Calu3 (cell line): ENCODE data around the gene NT5DC2. TPM values are rescaled to one million over a fixed set of nuclear protein-coding genes. Genes with fewer than 3 reads are reported as not detected.

ENCODE experiments used
- BruUV-seq: library from RNA; stranded (reverse); fragments of 400-500 nt; replicated peaks from 2 replicates; lab custom pipeline; 2021; lab: Mats Ljungman, UMichigan
- CTCF ChIA-PET: fragments of 300-600 bp; sonication (Branson Sonifier 250); formaldehyde crosslinking; loops from one replicate; lab custom pipeline; 2022; ENCODE audit warnings: antibody characterized with exemption; lab: Charles Lee
- DNase-seq: peaks from one replicate; pipeline ENCODE4 v3.0.0; 2022
- H3K27ac Mint-ChIP-seq: one replicate; pipeline ENCODE4 v1.8.0; 2022; ENCODE audit warnings: mixed read lengths; ENCODE audit not compliant: unreplicated experiment
- H3K27me3 Mint-ChIP-seq: one replicate; pipeline ENCODE4 v1.8.0; 2022; ENCODE audit warnings: mixed read lengths; ENCODE audit not compliant: unreplicated experiment
- H3K36me3 Mint-ChIP-seq: one replicate; pipeline ENCODE4 v1.8.0; 2022; ENCODE audit warnings: mild to moderate bottlenecking, moderate library complexity, mixed read lengths; ENCODE audit not compliant: insufficient read depth, unreplicated experiment
- H3K4me1 Mint-ChIP-seq: one replicate; pipeline ENCODE4 v1.8.0; 2022; ENCODE audit warnings: mild to moderate bottlenecking, low read depth, mixed read lengths; ENCODE audit not compliant: unreplicated experiment
- H3K4me3 Mint-ChIP-seq: one replicate; pipeline ENCODE4 v1.8.0; 2022; ENCODE audit warnings: mild to moderate bottlenecking, low read depth, moderate library complexity, mixed read lengths; ENCODE audit not compliant: unreplicated experiment
- H3K9me3 Mint-ChIP-seq: one replicate; pipeline ENCODE4 v1.8.0; 2022; ENCODE audit warnings: low read depth, mixed read lengths; ENCODE audit not compliant: unreplicated experiment
- intact Hi-C: fragments of 100-400 bp; cut with micrococcal nuclease; formaldehyde crosslinking; loops from one replicate; pipeline ENCODE4 v1.10.0; 2022; ENCODE audit not compliant: unreplicated experiment
- total RNA-seq: library from RNA; stranded (reverse); gene quantifications from 2 replicates; pipeline ENCODE4 v1.2.3, GENCODE V29; 2022
- TF ChIP-seq, protein P1 (sequence below): fragments of 200-600 bp; IDR thresholded peaks from one replicate; pipeline ENCODE4 v1.8.0; 2022; ENCODE audit warnings: antibody characterized with exemption; ENCODE audit not compliant: unreplicated experiment

NT5DC2 gene
- total RNA-seq, 1 experiment from 2014 or later, result 146 TPM

DNA sequence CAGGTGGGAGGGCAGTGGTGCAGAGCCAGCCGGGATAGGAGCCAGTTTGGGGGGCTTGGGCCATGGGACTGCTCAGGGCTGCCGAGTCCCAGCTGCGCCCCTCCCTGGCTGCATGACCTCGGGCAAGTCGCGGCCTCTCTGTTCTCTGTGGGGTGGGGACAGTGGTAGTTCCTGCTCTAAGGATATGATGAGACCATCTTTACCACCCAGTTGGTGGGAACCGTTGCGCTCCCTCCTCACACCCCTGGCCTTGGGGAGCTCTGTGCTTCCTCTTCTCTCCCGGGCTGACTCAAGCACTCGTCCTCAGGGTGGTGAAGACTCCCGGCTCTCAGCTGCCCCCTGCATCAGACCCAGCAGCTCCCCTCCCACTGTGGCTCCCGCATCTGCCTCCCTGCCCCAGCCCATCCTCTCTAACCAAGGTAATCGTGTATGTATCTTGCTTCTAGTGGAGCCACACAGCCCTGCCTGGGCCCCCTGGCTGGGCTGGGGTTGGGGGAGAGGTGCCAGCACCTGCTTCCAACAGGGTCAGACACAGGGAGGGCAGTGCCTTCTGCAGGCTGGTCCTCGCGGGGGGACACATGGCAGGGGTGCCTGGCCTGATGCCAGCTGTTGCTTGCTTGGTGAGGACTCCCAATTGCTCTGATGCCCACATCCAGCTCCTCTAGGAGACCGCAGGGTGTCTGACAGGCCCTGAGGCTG lies 53.6 kb downstream of the NT5DC2 start:
- no TSS peak for BruUV-seq
- TF ChIP-seq, protein P1, sequence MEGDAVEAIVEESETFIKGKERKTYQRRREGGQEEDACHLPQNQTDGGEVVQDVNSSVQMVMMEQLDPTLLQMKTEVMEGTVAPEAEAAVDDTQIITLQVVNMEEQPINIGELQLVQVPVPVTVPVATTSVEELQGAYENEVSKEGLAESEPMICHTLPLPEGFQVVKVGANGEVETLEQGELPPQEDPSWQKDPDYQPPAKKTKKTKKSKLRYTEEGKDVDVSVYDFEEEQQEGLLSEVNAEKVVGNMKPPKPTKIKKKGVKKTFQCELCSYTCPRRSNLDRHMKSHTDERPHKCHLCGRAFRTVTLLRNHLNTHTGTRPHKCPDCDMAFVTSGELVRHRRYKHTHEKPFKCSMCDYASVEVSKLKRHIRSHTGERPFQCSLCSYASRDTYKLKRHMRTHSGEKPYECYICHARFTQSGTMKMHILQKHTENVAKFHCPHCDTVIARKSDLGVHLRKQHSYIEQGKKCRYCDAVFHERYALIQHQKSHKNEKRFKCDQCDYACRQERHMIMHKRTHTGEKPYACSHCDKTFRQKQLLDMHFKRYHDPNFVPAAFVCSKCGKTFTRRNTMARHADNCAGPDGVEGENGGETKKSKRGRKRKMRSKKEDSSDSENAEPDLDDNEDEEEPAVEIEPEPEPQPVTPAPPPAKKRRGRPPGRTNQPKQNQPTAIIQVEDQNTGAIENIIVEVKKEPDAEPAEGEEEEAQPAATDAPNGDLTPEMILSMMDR, result no peak
- peaks cover 6% of the 10 kb centered on the region for H3K36me3 Mint-ChIP-seq

GRCh38 chr3:52479037-52479876 lies 54.4 kb downstream of the NT5DC2 start:
- TF ChIP-seq, protein P1, result no peak
- peaks cover 9% of the 10 kb centered on the region for H3K36me3 Mint-ChIP-seq
- intact Hi-C loops, result no loop called here
- no peak for DNase-seq
- CTCF ChIA-PET, result no interaction called here
- H3K27me3 Mint-ChIP-seq, result no peaks in the 10 kb centered on the region
- H3K27ac Mint-ChIP-seq, result no peak overlapping the region
- H3K4me1 Mint-ChIP-seq, result no peaks in the 10 kb centered on the region
- no peaks in the 10 kb centered on the region for H3K9me3 Mint-ChIP-seq
- H3K4me3 Mint-ChIP-seq, result no peak overlapping the region
- no TSS peak for BruUV-seq

More for the DNA sequence above, 53.6 kb downstream of the NT5DC2 start:
- Mint-ChIP-seq H3K4me3 (no peak overlapping the region), H3K27ac (no peak overlapping the region), H3K4me1 (no peaks in the 10 kb centered on the region), H3K27me3 (no peaks in the 10 kb centered on the region), H3K9me3 (no peaks in the 10 kb centered on the region)
- no peak for DNase-seq
- intact Hi-C loops, result no loop called here
- CTCF ChIA-PET, result no interaction called here

- Mint-ChIP-seq H3K27ac (no peak overlapping the region), H3K9me3 (no peaks in the 10 kb centered on the region), H3K36me3 (peaks cover 22% of the 10 kb centered on the region), H3K27me3 (no peaks in the 10 kb centered on the region), H3K4me3 (no peak overlapping the region), H3K4me1 (no peaks in the 10 kb centered on the region)
- BruUV-seq, result no TSS peak
- CTCF ChIA-PET, result no interaction called here
- TF ChIP-seq, protein P1, result no peak
- DNase-seq, result no peak
- intact Hi-C loops, result no loop called here
Observed at GRCh38 chr3:52477796-52478095, 55.9 kb downstream of the NT5DC2 start.

DNA sequence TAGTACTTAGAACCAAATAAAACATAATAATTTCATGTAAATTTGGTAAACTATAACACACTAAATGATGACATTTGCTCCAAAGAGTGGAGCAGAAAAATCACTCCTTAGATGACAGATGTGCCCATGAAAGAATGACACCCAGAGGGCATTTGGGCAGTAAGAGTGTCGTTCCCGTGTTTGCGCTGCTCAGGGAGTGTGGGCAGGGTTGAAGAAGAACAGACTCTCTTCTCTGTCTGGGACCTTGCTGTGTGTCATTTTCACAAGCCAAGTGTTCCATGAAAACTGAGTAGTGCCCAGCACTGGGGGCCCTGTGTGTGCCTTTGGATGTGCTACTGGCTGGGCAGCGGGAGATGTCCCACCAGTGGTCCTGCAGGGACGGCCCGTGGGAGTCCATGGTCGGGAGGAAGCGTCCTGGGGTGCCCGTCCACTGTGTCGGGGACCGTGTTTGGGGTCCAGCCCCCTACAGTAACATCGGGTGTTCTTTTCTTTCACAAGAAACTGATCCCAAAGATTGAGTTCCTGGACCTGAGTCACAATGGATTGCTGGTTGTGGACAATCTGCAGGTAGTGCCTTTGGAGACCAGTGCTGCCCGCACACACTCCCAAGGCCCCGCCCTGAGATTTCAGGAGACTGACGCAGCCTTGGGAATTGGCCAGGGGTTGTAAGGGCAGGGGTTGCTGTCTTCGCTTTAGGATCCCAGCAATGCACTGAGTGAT lies 56.4 kb downstream of the NT5DC2 start:
- H3K27me3 Mint-ChIP-seq, result no peaks in the 10 kb centered on the region
- TF ChIP-seq, protein P1, result no peak
- intact Hi-C loops, result no loop called here
- peaks cover 25% of the 10 kb centered on the region for H3K36me3 Mint-ChIP-seq
- H3K4me3 Mint-ChIP-seq, result no peak overlapping the region
- no peak for DNase-seq
- H3K4me1 Mint-ChIP-seq, result no peaks in the 10 kb centered on the region
- H3K27ac Mint-ChIP-seq, result no peak overlapping the region
- CTCF ChIA-PET, result interaction anchor here (0.6 kb wide), 1 partner anchor 51 kb away, joined by 4 read pairs; no protein-coding TSS in a partner anchor
- H3K9me3 Mint-ChIP-seq, result no peaks in the 10 kb centered on the region
- no TSS peak for BruUV-seq

Other genes starting within 250 kb of the NT5DC2 start
- 9.4 and 10.7 TPM in 2 replicates for gene GLYCTK, start 246.0 kb downstream of the NT5DC2 start, total RNA-seq
- 10.2 and 13.1 TPM in 2 replicates for gene DNAH1, start 217.5 kb downstream of the NT5DC2 start, total RNA-seq
- 55.7 and 65.7 TPM in 2 replicates for gene BAP1, start 123.8 kb downstream of the NT5DC2 start, total RNA-seq
- gene PHF7, start 123.2 kb downstream of the NT5DC2 start, total RNA-seq, result 3.9 and 5.4 TPM in 2 replicates
- 0.12 and 0.33 TPM in 2 replicates for gene SEMA3G, start 88.8 kb downstream of the NT5DC2 start, total RNA-seq
- gene TNNC1, start 79.8 kb downstream of the NT5DC2 start, total RNA-seq, result 25.5 and 26.5 TPM in 2 replicates
- gene NISCH, start 78.3 kb downstream of the NT5DC2 start, total RNA-seq, result 58.6 and 67.4 TPM in 2 replicates
- gene STAB1, start 38.5 kb downstream of the NT5DC2 start, total RNA-seq, result 0.26 TPM in 1 of 2 replicates, not detected in the other
- gene UQCC5, start 2.7 kb upstream of the NT5DC2 start, total RNA-seq, result 14.0 and 15.1 TPM in 2 replicates
- gene PBRM1, start 152.1 kb upstream of the NT5DC2 start, total RNA-seq, result 48.5 and 54.9 TPM in 2 replicates
- gene GNL3, start 152.2 kb upstream of the NT5DC2 start, total RNA-seq, result 113 and 118 TPM in 2 replicates
- gene GLT8D1, start 171.9 kb upstream of the NT5DC2 start, total RNA-seq, result 36.2 and 40.3 TPM in 2 replicates
- 147 and 151 TPM in 2 replicates for gene SPCS1, start 172.2 kb upstream of the NT5DC2 start, total RNA-seq
- gene NEK4, start 237.1 kb upstream of the NT5DC2 start, total RNA-seq, result 31.9 and 33.8 TPM in 2 replicates
- gene ITIH1, start 243.7 kb upstream of the NT5DC2 start, total RNA-seq, result 0.47 and 1.0 TPM in 2 replicates